Nephron progenitor cell (in vitro differentiated cells): ENCODE measurements around the gene CSF3.

Experiments used
- DNase-seq: peaks from one replicate; pipeline ENCODE4 v3.0.0; 2021
- H3K27ac Mint-ChIP-seq: 2 replicates; pipeline ENCODE4 v1.8.0; 2021; ENCODE audit warnings: mild to moderate bottlenecking, moderate library complexity, mixed read lengths
- H3K27me3 Mint-ChIP-seq: 2 replicates; pipeline ENCODE4 v1.8.0; 2021; ENCODE audit warnings: mild to moderate bottlenecking, low read depth, mixed read lengths; ENCODE audit not compliant: poor library complexity
- H3K36me3 Mint-ChIP-seq: 2 replicates; pipeline ENCODE4 v1.8.0; 2021; ENCODE audit warnings: low read depth, mixed read lengths
- H3K4me1 Mint-ChIP-seq: 2 replicates; pipeline ENCODE4 v1.8.0; 2021; ENCODE audit warnings: mixed read lengths
- H3K4me3 Mint-ChIP-seq: 2 replicates; pipeline ENCODE4 v1.8.0; 2021; ENCODE audit warnings: mild to moderate bottlenecking, moderate library complexity, mixed read lengths
- H3K9me3 Mint-ChIP-seq: 2 replicates; pipeline ENCODE4 v1.8.0; 2021; ENCODE audit warnings: mild to moderate bottlenecking, moderate library complexity, mixed read lengths
- TF ChIP-seq, protein P1 (sequence below): fragments of 200-600 bp; sonication (generic); IDR thresholded peaks from 2 replicates; pipeline ENCODE4 v1.5.0; 2021; ENCODE audit warnings: antibody characterized with exemption

CSF3 gene

DNA sequence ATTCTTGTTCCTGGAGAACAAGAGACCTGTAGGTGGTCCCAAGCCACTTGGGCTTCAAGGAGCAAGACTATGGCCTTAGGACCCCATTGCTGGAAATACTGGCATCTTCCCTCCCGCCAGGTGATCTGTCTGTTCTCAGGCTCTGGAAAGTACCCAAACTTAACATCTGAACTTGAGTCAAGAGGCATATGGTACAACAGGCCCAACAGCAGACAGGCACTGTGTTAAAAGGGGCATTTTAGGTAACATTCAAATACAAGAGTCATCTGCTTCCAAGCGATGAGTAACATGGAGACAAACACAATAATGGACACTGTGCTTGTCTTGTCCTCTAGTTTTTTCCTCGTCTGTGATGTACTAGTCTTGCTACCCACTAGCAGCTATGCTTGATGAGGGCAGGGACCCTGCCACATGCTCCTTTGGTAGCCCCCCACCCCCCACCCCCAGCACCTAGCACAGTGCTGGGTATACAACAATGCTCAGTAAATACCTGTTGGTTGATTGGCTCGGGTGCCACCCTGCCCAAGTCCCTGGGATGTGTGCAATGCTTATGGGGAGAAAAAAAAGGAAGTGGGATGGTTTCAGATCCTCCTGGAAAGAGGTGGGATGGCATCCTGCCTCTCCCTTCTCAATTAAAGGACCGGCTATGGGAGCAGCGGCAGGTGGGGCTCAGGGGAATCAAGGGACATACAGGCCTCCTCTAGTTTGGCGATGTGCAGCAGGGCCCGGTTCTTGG is 19.4 kb downstream of the CSF3 start:
- Mint-ChIP-seq H3K27ac (no peak overlapping the region), H3K9me3 (no peaks in the 10 kb centered on the region), H3K36me3 (peaks cover 52% of the 10 kb centered on the region), H3K27me3 (no peaks in the 10 kb centered on the region), H3K4me1 (peaks cover 22% of the 10 kb centered on the region), H3K4me3 (no peak overlapping the region)
- TF ChIP-seq, protein P1, sequence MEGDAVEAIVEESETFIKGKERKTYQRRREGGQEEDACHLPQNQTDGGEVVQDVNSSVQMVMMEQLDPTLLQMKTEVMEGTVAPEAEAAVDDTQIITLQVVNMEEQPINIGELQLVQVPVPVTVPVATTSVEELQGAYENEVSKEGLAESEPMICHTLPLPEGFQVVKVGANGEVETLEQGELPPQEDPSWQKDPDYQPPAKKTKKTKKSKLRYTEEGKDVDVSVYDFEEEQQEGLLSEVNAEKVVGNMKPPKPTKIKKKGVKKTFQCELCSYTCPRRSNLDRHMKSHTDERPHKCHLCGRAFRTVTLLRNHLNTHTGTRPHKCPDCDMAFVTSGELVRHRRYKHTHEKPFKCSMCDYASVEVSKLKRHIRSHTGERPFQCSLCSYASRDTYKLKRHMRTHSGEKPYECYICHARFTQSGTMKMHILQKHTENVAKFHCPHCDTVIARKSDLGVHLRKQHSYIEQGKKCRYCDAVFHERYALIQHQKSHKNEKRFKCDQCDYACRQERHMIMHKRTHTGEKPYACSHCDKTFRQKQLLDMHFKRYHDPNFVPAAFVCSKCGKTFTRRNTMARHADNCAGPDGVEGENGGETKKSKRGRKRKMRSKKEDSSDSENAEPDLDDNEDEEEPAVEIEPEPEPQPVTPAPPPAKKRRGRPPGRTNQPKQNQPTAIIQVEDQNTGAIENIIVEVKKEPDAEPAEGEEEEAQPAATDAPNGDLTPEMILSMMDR: no peak
- DNase-seq: no peak

DNA sequence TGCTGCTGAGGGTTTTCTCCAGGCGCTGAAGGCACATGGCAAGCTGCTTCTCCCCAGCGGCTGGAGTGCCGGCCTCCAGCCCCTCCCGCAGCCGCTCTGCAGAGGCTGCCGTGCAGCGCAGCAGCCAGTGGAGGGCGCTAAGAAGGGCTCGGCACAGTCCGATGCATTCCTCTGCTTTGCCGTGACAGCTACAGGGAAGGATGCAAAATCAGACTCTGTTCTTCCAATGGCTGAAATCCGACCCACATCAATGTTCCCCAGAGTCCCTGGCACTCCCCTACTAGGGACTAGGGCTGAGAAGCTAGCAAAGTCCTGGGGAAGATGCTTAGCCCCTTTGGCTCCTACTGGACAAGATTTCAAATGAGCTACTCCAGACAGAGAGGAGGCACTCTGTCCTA is 19.9 kb downstream of the CSF3 start:
- DNase-seq: peak; percentile 74
- TF ChIP-seq, protein P1: peak; percentile 71

DNA sequence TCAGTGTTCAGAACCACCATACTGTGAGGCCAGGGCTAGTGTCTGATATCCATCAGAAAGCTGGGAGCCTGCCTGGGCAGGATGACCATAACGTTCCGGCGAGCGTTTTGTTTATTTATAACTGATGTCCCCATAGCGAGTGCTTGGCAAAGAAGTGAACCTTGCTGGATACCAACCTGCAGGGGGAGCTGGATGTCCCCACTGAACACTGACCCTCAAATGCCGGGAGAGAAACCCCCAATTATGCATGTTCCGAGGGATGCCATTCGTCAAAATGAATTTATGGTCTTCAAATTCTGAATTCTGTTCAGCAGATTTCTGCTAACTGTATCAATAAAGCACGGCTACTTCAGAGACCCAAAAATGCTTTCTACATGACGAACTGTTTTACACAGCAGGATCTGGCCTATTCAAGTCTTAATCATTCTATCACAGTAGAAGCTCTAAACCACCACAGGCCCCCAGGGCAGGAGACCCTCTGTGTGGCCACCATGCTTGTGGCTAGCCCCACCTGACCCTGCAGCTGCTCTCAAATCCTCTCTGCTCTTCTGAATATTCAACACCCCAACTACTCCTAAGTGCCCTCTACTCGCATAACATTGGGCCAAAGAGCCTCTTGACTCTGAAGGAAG is 23.8 kb downstream of the CSF3 start:
- peak; percentile 36 for DNase-seq
- TF ChIP-seq, protein P1: peak; percentile 37
- H3K27ac Mint-ChIP-seq: no peak overlapping the region
- no peak overlapping the region for H3K4me3 Mint-ChIP-seq
- H3K27me3 Mint-ChIP-seq: no peaks in the 10 kb centered on the region
- no peaks in the 10 kb centered on the region for H3K9me3 Mint-ChIP-seq
- H3K36me3 Mint-ChIP-seq: peaks cover 33% of the 10 kb centered on the region
- peaks cover 22% of the 10 kb centered on the region for H3K4me1 Mint-ChIP-seq

More for the DNA sequence above, 19.9 kb downstream of the CSF3 start:
- Mint-ChIP-seq H3K9me3 (no peaks in the 10 kb centered on the region), H3K4me3 (no peak overlapping the region), H3K36me3 (peaks cover 48% of the 10 kb centered on the region), H3K27me3 (no peaks in the 10 kb centered on the region), H3K4me1 (peaks cover 22% of the 10 kb centered on the region), H3K27ac (no peak overlapping the region)

DNA sequence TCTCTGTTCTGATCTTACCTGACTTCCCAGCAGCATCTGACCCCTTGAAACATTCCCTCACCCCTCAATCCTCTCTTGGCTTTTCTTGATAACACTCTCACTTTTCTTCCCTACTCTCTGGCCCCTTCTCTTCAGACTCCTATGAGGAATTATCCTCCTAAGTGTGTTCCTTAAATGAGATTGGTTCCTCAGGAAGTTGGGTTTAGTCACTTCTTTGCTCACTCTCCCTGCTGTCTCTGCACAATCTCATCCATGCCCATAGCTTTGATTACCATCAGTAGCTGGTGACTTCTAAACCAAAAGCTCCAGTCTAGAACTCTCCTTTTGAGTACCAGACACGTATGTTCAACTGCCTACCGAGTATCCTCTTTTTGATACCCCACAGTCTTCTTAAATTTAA is 26.0 kb downstream of the CSF3 start:
- Mint-ChIP-seq H3K9me3 (no peaks in the 10 kb centered on the region), H3K27me3 (no peaks in the 10 kb centered on the region), H3K4me1 (peaks cover 11% of the 10 kb centered on the region), H3K36me3 (peaks cover 41% of the 10 kb centered on the region), H3K27ac (no peak overlapping the region), H3K4me3 (no peak overlapping the region)
- TF ChIP-seq, protein P1: no peak
- DNase-seq: no peak

DNA sequence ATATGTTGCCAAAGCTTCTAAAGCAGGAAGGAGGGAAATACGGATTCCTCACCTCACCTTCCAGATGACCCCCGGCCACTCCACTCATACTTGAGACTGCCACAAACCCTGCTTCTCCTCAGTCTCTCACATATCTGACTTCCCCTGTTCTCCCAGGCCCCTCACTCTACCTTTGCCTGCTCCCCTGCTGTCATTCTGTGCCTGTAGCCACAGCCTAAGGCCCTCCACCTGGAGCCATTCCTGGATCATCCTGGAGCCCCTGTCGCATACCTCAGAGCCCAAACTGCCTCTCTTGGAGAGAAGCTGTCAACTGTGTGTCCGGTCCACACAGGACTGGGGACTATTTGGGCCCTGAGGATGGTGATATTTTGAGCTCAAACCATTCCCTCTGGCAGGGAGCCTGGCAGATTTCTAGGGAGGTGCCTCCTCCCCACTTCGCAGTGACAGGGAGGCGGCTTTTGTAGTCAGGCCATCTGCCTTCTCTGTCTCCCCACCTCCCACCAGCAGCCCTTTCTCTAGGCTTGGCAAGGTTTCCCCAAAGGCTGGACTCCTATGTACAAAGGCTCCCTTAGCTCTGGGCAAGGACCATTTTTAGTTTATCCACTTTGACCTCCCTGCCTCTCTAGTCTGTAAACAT is 41.3 kb downstream of the CSF3 start:
- DNase-seq: no peak
- Mint-ChIP-seq H3K27me3 (peaks cover 24% of the 10 kb centered on the region), H3K4me1 (peaks cover 32% of the 10 kb centered on the region), H3K36me3 (peaks cover 19% of the 10 kb centered on the region), H3K9me3 (no peaks in the 10 kb centered on the region), H3K27ac (no peak overlapping the region), H3K4me3 (no peak overlapping the region)
- TF ChIP-seq, protein P1: no peak
